ENCODE measurements around the gene SLC24A3.

DNA sequence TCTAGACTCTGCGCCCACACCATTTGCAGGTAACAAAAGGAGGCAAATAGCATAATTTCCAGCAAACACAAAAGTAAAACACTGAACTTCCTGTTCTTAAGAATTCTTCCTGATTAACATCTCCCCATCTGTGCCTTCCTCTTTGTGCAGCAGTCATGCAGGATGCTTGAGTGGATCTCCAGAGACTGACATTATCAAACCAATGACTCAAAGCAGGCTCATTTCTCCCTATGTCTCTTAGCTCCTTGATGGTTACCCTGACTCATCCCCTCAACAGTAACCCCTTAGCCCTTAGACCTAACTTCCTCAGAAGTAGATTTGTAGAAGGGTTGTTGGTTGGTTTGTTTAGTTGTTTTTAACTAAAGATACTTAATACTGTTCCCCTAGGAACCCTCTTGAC is 408.6 kb downstream of the SLC24A3 start:
- TF ChIP-seq, protein P1, sequence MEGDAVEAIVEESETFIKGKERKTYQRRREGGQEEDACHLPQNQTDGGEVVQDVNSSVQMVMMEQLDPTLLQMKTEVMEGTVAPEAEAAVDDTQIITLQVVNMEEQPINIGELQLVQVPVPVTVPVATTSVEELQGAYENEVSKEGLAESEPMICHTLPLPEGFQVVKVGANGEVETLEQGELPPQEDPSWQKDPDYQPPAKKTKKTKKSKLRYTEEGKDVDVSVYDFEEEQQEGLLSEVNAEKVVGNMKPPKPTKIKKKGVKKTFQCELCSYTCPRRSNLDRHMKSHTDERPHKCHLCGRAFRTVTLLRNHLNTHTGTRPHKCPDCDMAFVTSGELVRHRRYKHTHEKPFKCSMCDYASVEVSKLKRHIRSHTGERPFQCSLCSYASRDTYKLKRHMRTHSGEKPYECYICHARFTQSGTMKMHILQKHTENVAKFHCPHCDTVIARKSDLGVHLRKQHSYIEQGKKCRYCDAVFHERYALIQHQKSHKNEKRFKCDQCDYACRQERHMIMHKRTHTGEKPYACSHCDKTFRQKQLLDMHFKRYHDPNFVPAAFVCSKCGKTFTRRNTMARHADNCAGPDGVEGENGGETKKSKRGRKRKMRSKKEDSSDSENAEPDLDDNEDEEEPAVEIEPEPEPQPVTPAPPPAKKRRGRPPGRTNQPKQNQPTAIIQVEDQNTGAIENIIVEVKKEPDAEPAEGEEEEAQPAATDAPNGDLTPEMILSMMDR (IDR thresholded peaks at IDR 0.05), result no peak
- no peak for TF ChIP-seq EZH2 (IDR thresholded peaks at IDR 0.05)
- no peak for TF ChIP-seq EZH2phosphoT487 (IDR thresholded peaks at IDR 0.05)
